Activated B cell treated with CpG ODN at 0.5 μM for 24 hours (primary cell): ENCODE data around the gene TEX30. TPM values are rescaled to one million over a fixed set of nuclear protein-coding genes. Genes with fewer than 3 reads are reported as not detected.

Experiments
- ATAC-seq: fragments of 200-7000 bp; cut with Tn5 transposase; one replicate; pipeline ENCODE4 v1.10.0; 2021; ENCODE audit warnings: low read depth, mild to moderate bottlenecking, moderate library complexity
- CTCF ChIA-PET: fragments of 350-600 bp; sonication (Branson Sonifier 250); formaldehyde crosslinking; loops from one replicate; lab custom pipeline; 2021; ENCODE audit warnings: antibody characterized with exemption; lab: Charles Lee
- POLR2A ChIA-PET: fragments of 350-600 bp; sonication (Branson Sonifier 250); formaldehyde crosslinking; loops from one replicate; lab custom pipeline; 2021; ENCODE audit warnings: antibody characterized with exemption; lab: Charles Lee
- DNase-seq: peaks from one replicate; pipeline ENCODE4 v3.0.0; 2022
- H3K27ac Mint-ChIP-seq: one replicate; pipeline ENCODE4 v1.8.0; 2020; ENCODE audit warnings: mixed read lengths
- H3K27me3 Mint-ChIP-seq: one replicate; pipeline ENCODE4 v1.8.0; 2021; ENCODE audit warnings: mixed read lengths
- H3K36me3 Mint-ChIP-seq: one replicate; pipeline ENCODE4 v1.8.0; 2021; ENCODE audit warnings: low read depth, mixed read lengths
- H3K4me1 Mint-ChIP-seq: one replicate; pipeline ENCODE4 v1.8.0; 2021; ENCODE audit warnings: mixed read lengths
- H3K4me3 Mint-ChIP-seq: one replicate; pipeline ENCODE4 v1.8.0; 2020; ENCODE audit warnings: mild to moderate bottlenecking, mixed read lengths
- H3K9me3 Mint-ChIP-seq: one replicate; pipeline ENCODE4 v1.8.0; 2020; ENCODE audit warnings: mixed read lengths
- intact Hi-C: fragments of 100-400 bp; cut with micrococcal nuclease; formaldehyde crosslinking; loops from one replicate; pipeline ENCODE4 v1.15.1; 2024
- total RNA-seq: library from RNA; stranded (reverse); gene quantifications from 2 replicates; pipeline ENCODE4 v1.2.3, GENCODE V29; 2022
- TF ChIP-seq, protein P1 (sequence below): fragments of 200-600 bp; IDR thresholded peaks from one replicate; pipeline ENCODE4 v1.8.0; 2022; ENCODE audit warnings: antibody characterized with exemption, mild to moderate bottlenecking

Gene TEX30
- total RNA-seq, 1 donor from 2014 or later, result 6.2 TPM

DNA sequence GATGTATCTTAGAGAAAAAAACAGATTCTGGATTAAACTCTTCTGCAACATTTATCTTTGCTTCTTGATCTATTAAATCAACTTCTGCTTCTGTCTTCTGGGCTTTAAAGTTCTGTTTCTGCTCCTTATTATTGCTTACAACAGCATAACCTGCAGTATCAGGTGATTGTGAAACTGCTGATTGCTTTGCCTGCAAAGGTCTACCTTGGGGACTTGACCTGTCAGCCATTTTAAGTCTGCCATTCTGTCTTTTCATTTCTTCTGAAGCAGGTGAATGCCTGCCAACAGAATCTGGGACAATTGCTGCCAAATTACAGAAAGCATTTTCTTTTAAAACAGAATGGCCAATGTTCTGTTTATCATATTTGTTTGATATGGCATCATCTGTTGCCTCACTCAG, 31.1 kb downstream of the TEX30 start:
- no peaks in the 10 kb centered on the region for H3K36me3 Mint-ChIP-seq
- no peak overlapping the region for H3K27ac Mint-ChIP-seq
- intact Hi-C loops, result no loop called here
- H3K4me1 Mint-ChIP-seq, result no peaks in the 10 kb centered on the region
- no peak for ATAC-seq
- H3K4me3 Mint-ChIP-seq, result no peak overlapping the region
- CTCF ChIA-PET, result no interaction called here
- H3K9me3 Mint-ChIP-seq, result peaks cover 2% of the 10 kb centered on the region
- TF ChIP-seq, protein P1, sequence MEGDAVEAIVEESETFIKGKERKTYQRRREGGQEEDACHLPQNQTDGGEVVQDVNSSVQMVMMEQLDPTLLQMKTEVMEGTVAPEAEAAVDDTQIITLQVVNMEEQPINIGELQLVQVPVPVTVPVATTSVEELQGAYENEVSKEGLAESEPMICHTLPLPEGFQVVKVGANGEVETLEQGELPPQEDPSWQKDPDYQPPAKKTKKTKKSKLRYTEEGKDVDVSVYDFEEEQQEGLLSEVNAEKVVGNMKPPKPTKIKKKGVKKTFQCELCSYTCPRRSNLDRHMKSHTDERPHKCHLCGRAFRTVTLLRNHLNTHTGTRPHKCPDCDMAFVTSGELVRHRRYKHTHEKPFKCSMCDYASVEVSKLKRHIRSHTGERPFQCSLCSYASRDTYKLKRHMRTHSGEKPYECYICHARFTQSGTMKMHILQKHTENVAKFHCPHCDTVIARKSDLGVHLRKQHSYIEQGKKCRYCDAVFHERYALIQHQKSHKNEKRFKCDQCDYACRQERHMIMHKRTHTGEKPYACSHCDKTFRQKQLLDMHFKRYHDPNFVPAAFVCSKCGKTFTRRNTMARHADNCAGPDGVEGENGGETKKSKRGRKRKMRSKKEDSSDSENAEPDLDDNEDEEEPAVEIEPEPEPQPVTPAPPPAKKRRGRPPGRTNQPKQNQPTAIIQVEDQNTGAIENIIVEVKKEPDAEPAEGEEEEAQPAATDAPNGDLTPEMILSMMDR, result no peak
- peaks cover 33% of the 10 kb centered on the region for H3K27me3 Mint-ChIP-seq
- POLR2A ChIA-PET, result no interaction called here
- DNase-seq, result no peak

DNA sequence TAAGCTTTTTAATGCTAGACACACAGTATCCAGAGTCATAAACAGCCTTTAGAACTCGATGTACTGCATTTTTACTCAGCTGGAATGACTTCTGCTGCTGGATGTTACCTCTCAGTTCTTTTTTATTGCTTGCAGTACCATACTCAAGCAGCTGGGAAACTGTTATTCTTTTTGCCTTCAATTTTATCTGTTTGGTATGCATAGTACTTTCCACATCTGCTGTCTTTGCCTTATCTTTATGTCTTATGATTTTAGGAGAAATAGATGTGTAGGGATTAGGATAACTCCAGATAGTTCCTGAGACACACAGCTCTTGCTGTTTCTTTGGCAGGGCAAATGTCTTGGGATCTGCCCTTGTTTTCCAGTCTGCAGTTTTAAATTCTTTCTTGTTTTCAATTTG, 31.5 kb downstream of the TEX30 start:
- Mint-ChIP-seq H3K4me3 (no peak overlapping the region), H3K4me1 (no peaks in the 10 kb centered on the region), H3K9me3 (peaks cover 2% of the 10 kb centered on the region)

DNA sequence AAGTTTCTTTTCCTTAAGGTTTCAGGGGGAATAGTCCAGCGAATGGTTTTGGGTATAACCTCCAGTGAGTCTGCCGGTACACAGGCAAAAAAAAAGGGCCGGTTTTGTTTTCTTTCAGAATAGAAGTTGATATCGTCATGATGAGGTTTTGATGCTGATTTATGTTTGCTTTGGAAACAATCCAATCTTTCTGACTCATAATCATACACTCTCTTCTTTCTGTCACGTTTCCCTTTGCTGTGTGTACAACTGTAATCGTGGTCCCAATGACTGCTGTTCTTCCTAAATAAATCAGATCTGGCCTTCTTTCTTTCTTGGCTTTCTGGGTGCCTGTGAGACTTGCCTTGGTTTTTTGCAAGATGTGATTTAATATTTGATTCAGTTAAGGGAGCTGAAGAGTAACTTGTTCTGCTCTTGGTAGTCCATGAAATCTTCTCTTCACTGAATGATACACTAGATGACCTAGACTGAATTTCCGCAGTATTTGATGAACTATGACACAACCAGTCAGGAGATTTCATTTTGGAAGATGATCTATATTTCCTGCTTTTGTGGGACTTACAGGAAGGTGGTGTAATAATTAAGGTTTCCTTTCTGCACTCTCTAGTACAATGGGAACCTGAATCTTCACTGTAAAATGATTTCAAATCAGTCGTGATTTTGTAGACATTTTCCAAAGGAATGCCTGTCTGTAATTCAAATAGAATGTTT, 43.9 kb downstream of the TEX30 start:
- CTCF ChIA-PET, result no interaction called here
- H3K27ac Mint-ChIP-seq, result no peak overlapping the region

More for the DNA sequence above, 31.5 kb downstream of the TEX30 start:
- no peak overlapping the region for H3K27ac Mint-ChIP-seq
- ChIA-PET POLR2A (no interaction called here), CTCF (no interaction called here)
- DNase-seq, result no peak
- no peaks in the 10 kb centered on the region for H3K36me3 Mint-ChIP-seq
- intact Hi-C loops, result no loop called here
- H3K27me3 Mint-ChIP-seq, result peaks cover 31% of the 10 kb centered on the region
- ATAC-seq, result no peak
- TF ChIP-seq, protein P1, result no peak

DNA sequence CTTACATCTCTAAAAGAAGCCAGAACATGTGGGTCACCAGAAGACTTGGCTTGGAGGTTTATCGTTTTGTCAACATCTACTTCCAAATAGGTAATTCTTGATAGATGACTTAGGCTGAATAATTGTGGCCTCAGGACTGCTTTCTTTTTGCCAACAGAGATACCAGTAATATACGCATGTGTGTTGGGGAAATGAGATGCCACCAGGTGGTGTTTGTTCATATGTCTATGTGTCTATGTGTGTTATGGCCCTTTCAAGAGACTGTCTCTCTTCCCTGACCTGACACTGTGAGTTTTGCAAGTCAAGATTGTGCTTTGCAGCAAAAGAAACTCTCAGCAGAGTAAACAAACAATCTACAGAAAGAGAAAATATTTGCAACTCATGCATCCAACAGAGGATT, 47.2 kb downstream of the TEX30 start:
- ChIA-PET POLR2A (no interaction called here), CTCF (no interaction called here)
- H3K4me1 Mint-ChIP-seq, result no peaks in the 10 kb centered on the region
- H3K36me3 Mint-ChIP-seq, result no peaks in the 10 kb centered on the region
- H3K27me3 Mint-ChIP-seq, result peaks cover 7% of the 10 kb centered on the region
- no peak overlapping the region for H3K4me3 Mint-ChIP-seq
- TF ChIP-seq, protein P1, result no peak
- DNase-seq, result no peak
- H3K9me3 Mint-ChIP-seq, result no peaks in the 10 kb centered on the region
- H3K27ac Mint-ChIP-seq, result no peak overlapping the region
- ATAC-seq, result no peak
- intact Hi-C loops, result no loop called here

More for the DNA sequence above, 43.9 kb downstream of the TEX30 start:
- Mint-ChIP-seq H3K27me3 (peaks cover 9% of the 10 kb centered on the region), H3K4me3 (no peak overlapping the region), H3K36me3 (no peaks in the 10 kb centered on the region), H3K4me1 (no peaks in the 10 kb centered on the region), H3K9me3 (no peaks in the 10 kb centered on the region)
- TF ChIP-seq, protein P1, result no peak
- ATAC-seq (no peak), DNase-seq (no peak)
- POLR2A ChIA-PET, result no interaction called here
- intact Hi-C loops, result no loop called here

DNA sequence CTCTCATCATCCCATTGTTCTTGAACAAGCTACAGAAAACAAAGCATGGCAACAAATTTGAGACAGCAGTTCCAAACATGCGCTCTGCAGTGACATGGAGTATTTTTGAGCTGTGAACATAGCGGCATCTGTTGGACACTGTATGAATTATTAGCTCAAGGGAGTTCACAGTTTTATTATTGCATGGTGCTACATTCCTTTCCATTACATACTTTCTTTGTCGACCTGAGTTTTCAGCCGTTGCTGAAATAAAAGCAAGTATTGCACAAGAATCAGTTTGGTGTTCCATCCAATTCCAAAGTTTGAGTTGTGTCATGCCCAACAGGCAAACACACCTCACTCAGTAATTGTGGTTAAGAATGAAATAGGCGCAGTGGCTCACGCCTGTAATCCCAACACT, 48.7 kb downstream of the TEX30 start:
- TF ChIP-seq, protein P1, result no peak
- DNase-seq (no peak), ATAC-seq (no peak)
- no peak overlapping the region for H3K27ac Mint-ChIP-seq
- no peak overlapping the region for H3K4me3 Mint-ChIP-seq
- H3K9me3 Mint-ChIP-seq, result no peaks in the 10 kb centered on the region
- intact Hi-C loops, result loop anchor here (1.0 kb wide), 1 partner anchor 145 kb away; no protein-coding TSS in a partner anchor
- H3K27me3 Mint-ChIP-seq, result peaks cover 7% of the 10 kb centered on the region
- H3K4me1 Mint-ChIP-seq, result no peaks in the 10 kb centered on the region
- ChIA-PET CTCF (interaction anchor here (0.7 to 1.1 kb wide), 2 partner anchors 143 to 146 kb away, joined by 3 to 4 read pairs; no protein-coding TSS in a partner anchor), POLR2A (no interaction called here)
- no peaks in the 10 kb centered on the region for H3K36me3 Mint-ChIP-seq
